ENCODE data around the gene KLB.

DNA sequence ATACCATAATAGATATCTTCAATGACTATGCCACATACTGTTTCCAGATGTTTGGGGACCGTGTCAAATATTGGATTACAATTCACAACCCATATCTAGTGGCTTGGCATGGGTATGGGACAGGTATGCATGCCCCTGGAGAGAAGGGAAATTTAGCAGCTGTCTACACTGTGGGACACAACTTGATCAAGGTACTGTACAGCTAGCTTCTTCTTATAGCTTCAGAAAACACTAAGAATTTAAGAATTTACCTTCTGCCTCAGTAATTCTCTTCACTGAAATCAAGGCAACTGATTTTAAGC lies 805 bp downstream of the KLB start:
- TF ChIP-seq CTCF (conservative IDR thresholded peaks at IDR 0.05; ENCODE audit: low read length) (no peak), EZH2phosphoT487 (IDR thresholded peaks at IDR 0.05; ENCODE audit: borderline replicate concordance) (no peak)

Data from Loucy (cell line).